Pons (tissue), 1 donor: ENCODE results near the gene FOSL1.

Source experiments
- DNase-seq: peaks from one replicate; pipeline ENCODE4 v3.0.0-alpha.2; 2016; ENCODE audit warnings: low spot score

Gene FOSL1

GRCh38 chr11:65882120-65883057 is 17.8 kb downstream of the FOSL1 start:
- DNase-seq: no peak

- no peak for DNase-seq
These were observed 19.3 kb downstream of the FOSL1 start for GRCh38 chr11:65880844-65881421.

- no peak for DNase-seq
These were observed 20.2 kb downstream of the FOSL1 start for GRCh38 chr11:65880027-65880426.

GRCh38 chr11:65879617-65880016 is 20.6 kb downstream of the FOSL1 start, which contains the start of gene CTSW:
TSS of gene CTSW (plus strand) at chr11:65879837. CDS start at chr11:65879855, 18 bp downstream.
- no peak for DNase-seq

GRCh38 chr11:65873318-65874156 is 26.7 kb downstream of the FOSL1 start:
- peak; percentile 86 for DNase-seq

GRCh38 chr11:65872586-65873317 is 27.4 kb downstream of the FOSL1 start, which contains the start of gene EFEMP2:
TSS of gene EFEMP2 (minus strand) at chr11:65872800. CDS start at chr11:65872354, 446 bp downstream.
- DNase-seq: no peak

GRCh38 chr11:65871811-65872548 is 28.2 kb downstream of the FOSL1 start:
- no peak for DNase-seq

- DNase-seq: no peak
These were observed 29.2 kb downstream of the FOSL1 start for GRCh38 chr11:65870706-65871681.

GRCh38 chr11:65870307-65870658 is 29.9 kb downstream of the FOSL1 start:
- DNase-seq: no peak

- DNase-seq: no peak
These were observed 30.4 kb downstream of the FOSL1 start for GRCh38 chr11:65869643-65870306.

- no peak for DNase-seq
These were observed 31.3 kb downstream of the FOSL1 start for GRCh38 chr11:65868907-65869306.

- no peak for DNase-seq
These were observed 32.0 kb downstream of the FOSL1 start for GRCh38 chr11:65868076-65868667.

- DNase-seq: no peak
These were observed 32.7 kb downstream of the FOSL1 start for GRCh38 chr11:65867284-65868071.

GRCh38 chr11:65866509-65867283 is 33.5 kb downstream of the FOSL1 start:
- DNase-seq: no peak

- DNase-seq: no peak
These were observed 34.5 kb downstream of the FOSL1 start for GRCh38 chr11:65865550-65866172.

GRCh38 chr11:65864706-65865471 is 35.3 kb downstream of the FOSL1 start:
- no peak for DNase-seq
